ENCODE measurements around the gene SAFB.

Gene SAFB

DNA sequence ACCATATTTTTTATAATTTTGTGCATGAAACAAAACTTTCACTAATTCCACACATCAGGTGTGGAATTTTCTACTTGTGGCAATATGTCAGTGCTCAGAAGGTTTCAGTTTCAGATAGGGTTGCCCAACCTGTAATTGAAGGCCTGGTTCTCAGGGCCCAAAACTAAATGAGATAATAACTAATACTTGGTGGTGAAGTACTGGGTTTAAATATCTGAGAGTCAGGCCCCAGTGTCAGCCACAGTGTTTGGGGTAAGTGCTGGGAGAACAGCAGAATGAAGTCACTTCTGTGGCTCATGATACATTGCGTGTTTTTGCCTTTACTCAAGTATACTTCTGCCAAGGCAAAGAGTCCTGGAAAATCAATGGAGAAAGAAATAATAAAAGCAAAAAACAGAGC is 5.6 kb downstream of the SAFB start:
- DNase-seq = no peak

DNA sequence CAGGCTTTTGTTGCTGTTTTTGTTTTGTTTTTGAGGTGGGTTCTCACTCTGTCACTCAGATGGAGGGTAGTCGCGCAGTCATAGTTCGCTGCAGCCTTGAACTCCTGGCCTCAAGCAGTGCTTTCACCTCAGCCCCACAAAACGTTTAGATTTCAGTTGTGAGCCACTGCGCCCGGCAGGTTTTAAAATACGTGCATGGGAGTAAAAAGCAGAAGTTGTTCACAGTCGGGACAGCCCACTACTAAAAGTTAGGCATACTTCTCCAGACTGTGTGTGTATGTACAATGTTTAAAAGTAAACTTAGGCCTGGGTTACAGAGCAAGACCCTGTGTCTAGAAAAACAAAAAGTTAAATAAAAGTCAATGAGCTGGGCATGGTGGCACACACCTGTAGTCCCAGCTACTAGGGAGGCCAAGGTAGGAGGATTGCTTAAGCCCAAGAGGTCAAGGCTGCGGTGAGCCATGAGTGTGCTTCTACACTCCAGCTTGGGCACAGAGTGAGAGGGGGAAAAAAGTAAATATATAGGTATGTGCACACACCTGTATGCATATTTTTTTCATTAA is 6.1 kb downstream of the SAFB start:
- no peak for DNase-seq

GRCh38 chr19:5631567-5632240 is 8.8 kb downstream of the SAFB start:
- no peak for DNase-seq

- DNase-seq = no peak
Measured at GRCh38 chr19:5632241-5632612, 9.3 kb downstream of the SAFB start.

DNA sequence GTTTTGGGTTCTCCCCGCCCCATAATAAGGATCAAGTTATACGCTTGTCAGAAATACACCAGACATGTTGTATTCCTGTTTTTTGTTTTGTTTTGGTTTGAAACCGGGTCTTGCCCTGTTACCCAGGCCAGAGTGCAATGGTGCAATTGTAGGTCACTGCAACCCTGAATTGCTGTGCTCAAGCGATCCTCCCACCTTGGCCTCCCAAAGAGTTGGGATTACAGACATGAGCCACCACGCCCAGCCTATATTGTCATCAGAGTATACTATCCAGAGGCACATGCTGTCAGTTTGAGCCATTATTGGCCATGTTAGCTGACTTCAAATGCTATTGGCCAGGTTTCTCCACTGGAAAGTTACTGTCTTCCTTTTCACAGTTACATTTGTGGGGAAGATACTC is 9.8 kb downstream of the SAFB start:
- DNase-seq = no peak

DNA sequence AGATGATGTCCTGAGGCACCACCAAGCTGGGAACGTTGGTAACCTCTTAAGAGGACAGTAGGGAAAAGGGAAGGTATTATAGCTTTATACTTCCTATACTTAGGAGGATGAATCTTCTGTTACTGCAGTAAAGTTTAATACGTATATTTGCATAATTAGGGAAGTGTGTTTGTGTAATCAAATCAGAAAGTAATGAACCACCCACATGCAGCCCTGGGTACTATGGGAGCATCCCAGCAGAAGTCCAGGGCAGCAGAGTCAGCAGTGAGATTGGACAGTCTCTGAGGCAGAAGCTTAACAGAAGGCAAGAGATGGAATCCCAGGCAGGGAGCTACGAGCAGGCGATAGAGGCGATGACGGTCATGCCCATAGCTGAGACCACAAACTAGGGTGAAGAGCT is 12.5 kb downstream of the SAFB start:
- DNase-seq = no peak

GRCh38 chr19:5637971-5638370 is 15.1 kb downstream of the SAFB start:
- DNase-seq = no peak

DNA sequence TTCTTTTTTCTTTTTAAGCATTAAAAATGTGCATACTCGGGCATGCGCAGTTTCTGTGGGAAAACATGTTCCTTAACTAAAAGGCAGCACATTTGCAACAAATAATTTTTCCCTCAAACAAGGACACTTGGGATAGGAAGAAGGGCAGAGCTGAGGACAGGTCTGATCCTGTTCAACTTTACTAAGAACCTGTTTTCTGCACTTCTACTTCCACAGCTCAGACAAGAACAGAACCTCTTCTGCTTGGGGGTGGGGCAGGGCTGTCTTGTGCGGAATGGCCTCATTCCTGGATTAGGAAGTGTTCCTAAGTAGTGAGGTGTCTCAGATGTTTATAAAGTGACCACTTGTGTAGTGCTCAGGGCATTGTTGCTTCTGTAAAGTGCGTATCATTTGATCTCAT is 18.3 kb downstream of the SAFB start:
- DNase-seq = no peak

GRCh38 chr19:5642204-5642603 is 19.3 kb downstream of the SAFB start:
- no peak for DNase-seq

- no peak for DNase-seq
Measured at GRCh38 chr19:5643060-5643459, 20.2 kb downstream of the SAFB start.

DNA sequence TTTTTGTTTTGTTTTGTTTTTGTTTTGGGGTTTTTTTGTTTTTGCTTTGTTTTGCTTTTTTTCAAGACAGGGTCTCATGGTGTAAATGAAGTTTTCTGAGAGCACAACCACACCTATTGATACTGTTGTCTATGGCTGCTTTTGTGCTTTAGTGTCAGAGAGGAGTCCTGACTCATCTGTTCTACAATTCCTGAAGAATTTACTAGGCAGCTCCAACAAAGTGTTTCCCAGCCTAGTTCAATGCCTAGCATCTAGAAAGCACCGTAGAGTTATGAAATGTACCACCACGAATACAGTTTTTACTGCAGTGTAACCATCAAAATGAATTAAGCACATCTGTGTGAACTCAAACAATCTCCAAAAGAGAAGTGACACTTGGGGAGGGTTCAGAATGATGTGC is 21.2 kb downstream of the SAFB start:
- DNase-seq = no peak

DNA sequence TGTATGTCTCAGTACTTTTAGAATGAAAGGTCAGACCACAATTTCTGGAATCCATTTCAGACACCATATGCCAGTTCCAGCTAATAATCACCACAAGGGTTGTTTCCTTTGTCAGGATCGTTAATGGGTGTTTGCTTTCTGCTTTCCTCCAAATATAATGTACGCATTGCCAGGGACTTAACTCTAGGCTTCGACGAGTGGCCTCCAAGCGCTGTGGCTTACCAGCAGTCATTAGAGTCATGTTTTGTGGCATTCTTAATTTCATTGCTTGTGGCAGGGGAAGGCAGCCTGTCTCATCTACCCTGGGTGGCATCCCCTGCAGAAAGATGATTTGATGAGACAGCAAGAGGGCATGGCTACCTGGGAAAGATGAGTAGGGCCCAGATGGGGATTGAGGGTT is 22.5 kb downstream of the SAFB start:
- no peak for DNase-seq

DNA sequence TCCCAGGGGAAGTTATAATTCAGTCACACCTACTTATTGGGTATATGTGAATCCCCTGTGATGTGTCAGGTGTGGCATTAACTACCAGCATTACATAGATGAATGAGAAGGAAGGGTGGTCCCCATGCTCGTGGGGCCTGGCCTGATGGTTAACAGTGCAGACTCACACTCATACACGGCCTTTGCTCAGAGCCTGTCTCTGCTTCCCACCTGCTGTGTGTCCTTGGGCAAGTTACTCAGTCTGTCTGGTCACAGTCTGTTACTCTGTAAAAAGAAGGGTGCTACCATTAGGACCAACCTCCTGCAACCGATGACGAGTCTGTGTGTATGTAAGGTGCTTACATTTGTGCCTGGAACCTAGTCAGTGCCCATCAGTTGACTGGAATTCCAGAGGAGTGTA is 23.8 kb downstream of the SAFB start:
- DNase-seq = no peak

- no peak for DNase-seq
Measured at GRCh38 chr19:5648464-5648863, 25.6 kb downstream of the SAFB start.

GRCh38 chr19:5651361-5651760 is 28.5 kb downstream of the SAFB start:
- no peak for DNase-seq

DNA sequence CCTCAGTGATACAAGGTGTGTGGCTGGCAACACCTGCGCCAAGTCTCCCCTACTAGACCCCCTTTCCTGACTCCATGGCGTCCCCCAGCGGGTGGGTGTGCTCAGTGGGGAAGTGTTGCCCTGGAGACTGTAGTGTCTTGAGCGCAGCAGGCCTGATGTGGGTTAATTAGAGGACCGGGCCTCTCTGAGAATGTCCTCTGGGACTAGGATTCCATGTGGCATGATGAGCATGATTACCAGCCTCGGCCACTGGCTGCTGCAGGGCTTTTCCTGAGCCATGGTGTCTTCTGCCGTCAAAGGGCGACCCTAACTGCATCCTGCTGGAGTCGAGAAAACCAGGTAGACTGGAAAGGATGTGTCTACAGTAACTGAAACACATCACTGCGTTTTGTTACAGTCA is 29.4 kb downstream of the SAFB start:
- no peak for DNase-seq

DNA sequence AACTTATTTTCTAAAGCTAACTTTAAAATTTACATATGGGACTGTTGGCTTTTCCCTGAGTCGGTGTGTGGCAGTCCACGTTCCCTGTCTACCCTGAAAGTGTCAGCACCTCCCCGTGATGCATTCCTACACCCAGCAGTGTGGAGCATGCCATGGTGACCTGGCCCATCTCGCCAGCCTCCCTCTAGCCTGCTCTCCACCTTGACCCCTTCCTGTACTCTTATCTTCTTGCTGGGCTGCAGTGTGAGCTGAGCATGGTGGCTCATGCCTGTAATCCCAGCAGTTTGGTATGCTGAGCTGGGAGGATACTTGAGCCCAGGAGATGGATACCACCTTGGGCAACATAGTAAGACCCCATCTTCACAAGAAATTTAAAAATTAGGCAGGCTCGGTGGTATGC is 32.0 kb downstream of the SAFB start:
- no peak for DNase-seq

DNA sequence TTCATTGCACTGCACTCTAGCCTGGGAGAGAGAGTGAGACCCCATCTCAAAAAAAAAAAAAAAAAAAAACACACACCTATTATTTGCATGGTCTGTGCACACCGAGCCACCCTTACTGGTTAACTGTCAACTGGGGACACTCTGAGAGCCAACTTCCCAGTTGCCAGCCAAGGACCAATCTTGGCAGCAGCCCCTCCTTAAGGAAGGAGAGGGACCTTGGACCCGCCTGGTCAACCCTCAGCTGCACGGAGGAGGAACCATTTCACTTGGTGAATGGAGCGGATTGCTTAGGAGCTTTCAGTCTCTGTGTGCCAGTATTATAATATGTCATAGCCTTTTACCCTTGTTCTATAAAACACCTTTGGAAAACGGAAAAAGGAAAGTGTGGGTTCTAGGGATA is 32.5 kb downstream of the SAFB start:
- no peak for DNase-seq

- DNase-seq = no peak
Measured at GRCh38 chr19:5661483-5661882, 38.6 kb downstream of the SAFB start.

DNA sequence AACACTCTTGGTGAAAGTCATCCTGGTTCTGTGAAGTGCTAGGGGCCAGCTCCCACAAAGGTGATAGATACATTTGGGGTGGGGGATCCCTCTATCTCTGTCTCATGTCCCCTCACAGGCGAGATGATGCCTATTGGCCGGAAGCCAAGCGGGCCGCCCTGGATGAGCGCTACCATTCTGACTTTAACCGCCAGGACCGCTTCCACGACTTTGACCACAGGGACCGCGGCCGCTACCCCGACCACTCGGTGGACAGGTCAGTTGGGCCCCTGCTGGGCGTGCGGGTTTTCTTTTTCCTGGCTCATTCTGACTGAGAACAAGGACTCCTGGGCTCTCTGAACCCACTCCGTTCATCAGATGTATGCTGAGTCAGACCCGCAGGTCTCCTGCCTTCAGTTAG is 41.0 kb downstream of the SAFB start:
- DNase-seq = no peak

DNA sequence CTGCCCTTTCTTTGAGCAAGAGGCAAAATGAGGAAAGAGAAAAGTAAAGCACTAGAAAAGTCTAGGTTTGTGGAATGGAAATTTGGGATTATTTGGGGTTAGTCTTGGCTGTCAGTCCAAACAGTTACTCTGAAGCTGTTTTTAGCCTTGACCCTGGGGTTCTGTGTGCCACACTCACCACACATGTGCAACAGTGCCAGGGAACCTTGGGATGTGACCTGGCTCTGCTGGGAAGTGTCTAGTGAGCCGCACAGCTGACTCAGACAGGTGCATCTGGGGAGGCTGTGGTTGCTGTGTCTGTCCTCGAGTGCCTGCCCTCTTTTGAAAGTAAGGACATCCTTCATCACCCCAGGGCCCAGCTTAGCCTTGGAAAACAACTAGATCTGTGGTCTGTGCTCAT is 41.6 kb downstream of the SAFB start:
- DNase-seq = no peak

GRCh38 chr19:5665781-5666513 is 43.1 kb downstream of the SAFB start:
- DNase-seq = no peak

DNA sequence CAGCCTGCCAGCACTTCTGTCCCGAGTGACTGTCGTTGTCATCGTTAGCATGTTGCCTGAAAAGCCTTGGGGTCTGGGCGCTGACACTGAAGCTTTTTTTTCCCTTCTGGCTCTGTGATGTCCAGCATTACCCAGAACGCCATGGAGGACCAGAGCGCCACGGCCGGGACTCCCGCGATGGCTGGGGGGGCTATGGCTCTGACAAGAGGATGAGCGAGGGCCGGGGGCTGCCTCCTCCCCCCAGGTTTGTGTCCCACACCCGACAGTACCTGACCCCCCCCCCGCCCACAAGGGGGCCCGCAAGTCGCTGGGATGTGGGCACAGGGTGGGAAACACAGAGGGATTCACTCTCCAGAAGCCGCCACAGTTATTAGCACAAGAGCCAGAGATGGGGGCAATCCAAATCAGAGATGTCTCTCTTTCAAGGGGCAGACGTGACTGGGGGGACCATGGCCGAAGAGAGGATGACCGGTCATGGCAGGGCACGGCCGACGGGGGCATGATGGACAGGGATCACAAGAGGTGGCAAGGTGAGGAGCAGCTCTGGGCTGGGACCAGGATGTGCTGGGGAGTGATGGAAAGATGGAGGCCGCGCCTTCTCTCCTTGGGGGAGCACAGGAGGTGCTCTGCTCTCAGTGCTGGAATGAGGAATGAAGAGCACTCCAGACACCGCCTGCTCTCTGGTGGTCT is 44.2 kb downstream of the SAFB start:
- no peak for DNase-seq

- DNase-seq = no peak
Measured at GRCh38 chr19:5667751-5668271, 44.9 kb downstream of the SAFB start.

Measured in stimulated activated CD8-positive, alpha-beta memory T cell treated with anti-CD3 and anti-CD28 coated beads, Interleukin-4, amount 100 ng/mL, for 48 hours (primary cell).